WTC11 (cell line): ENCODE measurements around the gene DCLK1. TPM values are rescaled to one million over a fixed set of nuclear protein-coding genes. Genes with fewer than 3 reads are reported as not detected.
A peak's percentile ranks its signal among the peaks of the same experiment; 100 is the strongest.

Experiments
- ATAC-seq: fragments of 200-7000 bp; cut with Tn5 transposase; 2 replicates; pipeline ENCODE4 v1.10.0; 2021; ENCODE audit warnings: mild to moderate bottlenecking, moderate library complexity
- CTCF ChIA-PET: fragments of 300-600 bp; sonication (Branson Sonifier 250); formaldehyde crosslinking; loops from one replicate; lab custom pipeline; 2021; ENCODE audit warnings: antibody characterized with exemption; lab: Charles Lee
- POLR2A ChIA-PET: fragments of 350-600 bp; sonication (Branson Sonifier 250); formaldehyde crosslinking; loops from one replicate; lab custom pipeline; 2021; ENCODE audit warnings: antibody characterized with exemption; lab: Charles Lee
- DNase-seq: peaks from one replicate; pipeline ENCODE4 v3.0.0; 2021; ENCODE audit warnings: low spot score
- H3K27ac Mint-ChIP-seq: 2 replicates; pipeline ENCODE4 v1.8.0; 2021; ENCODE audit warnings: mixed read lengths
- H3K27me3 Mint-ChIP-seq: 2 replicates; pipeline ENCODE4 v1.8.0; 2021; ENCODE audit warnings: low read depth, mild to moderate bottlenecking, moderate library complexity, mixed read lengths
- H3K36me3 Mint-ChIP-seq: 2 replicates; pipeline ENCODE4 v1.8.0; 2021; ENCODE audit warnings: mixed read lengths
- H3K4me1 Mint-ChIP-seq: 2 replicates; pipeline ENCODE4 v1.8.0; 2022; ENCODE audit warnings: mixed read lengths
- H3K4me3 Mint-ChIP-seq: 2 replicates; pipeline ENCODE4 v1.8.0; 2021; ENCODE audit warnings: mild to moderate bottlenecking, moderate library complexity, mixed read lengths
- H3K9me3 Mint-ChIP-seq: 2 replicates; pipeline ENCODE4 v1.8.0; 2021; ENCODE audit warnings: mixed read lengths
- ATF1 ChIP-seq: sonication (generic); formaldehyde crosslinking; IDR thresholded peaks from 2 replicates; pipeline ENCODE4 v1.8.1; 2023; ENCODE audit warnings: mild to moderate bottlenecking, moderate library complexity, missing genetic modification reagents
- ELF4 ChIP-seq: sonication (generic); formaldehyde crosslinking; IDR thresholded peaks from 2 replicates; pipeline ENCODE4 v1.8.1; 2022; ENCODE audit warnings: low read depth, mild to moderate bottlenecking, moderate library complexity, missing genetic modification reagents
- FOXK1 ChIP-seq: sonication (generic); formaldehyde crosslinking; IDR thresholded peaks from 2 replicates; pipeline ENCODE4 v1.8.0; 2022; ENCODE audit warnings: mild to moderate bottlenecking, moderate library complexity, missing genetic modification reagents
- KAT7 ChIP-seq: sonication (generic); formaldehyde crosslinking; IDR thresholded peaks from 2 replicates; pipeline ENCODE4 v1.8.1; 2023; ENCODE audit warnings: missing genetic modification reagents, mild to moderate bottlenecking, borderline replicate concordance
- MYBL2 ChIP-seq: sonication (generic); formaldehyde crosslinking; IDR thresholded peaks from 2 replicates; pipeline ENCODE4 v1.8.1; 2023; ENCODE audit warnings: mild to moderate bottlenecking, moderate library complexity, missing genetic modification reagents
- NFYB ChIP-seq: sonication (generic); formaldehyde crosslinking; conservative IDR thresholded peaks from 2 replicates; pipeline ENCODE4 v1.8.0; 2022; ENCODE audit warnings: low read depth, missing genetic modification reagents
- NR2C2 ChIP-seq: sonication (generic); formaldehyde crosslinking; IDR thresholded peaks from 2 replicates; pipeline ENCODE4 v1.8.0; 2022; ENCODE audit warnings: mild to moderate bottlenecking, missing genetic modification reagents
- NR3C1 ChIP-seq: sonication (generic); formaldehyde crosslinking; conservative IDR thresholded peaks from 2 replicates; pipeline ENCODE4 v1.8.1; 2023; ENCODE audit warnings: low read depth, mild to moderate bottlenecking, missing genetic modification reagents
- OVOL2 ChIP-seq: fragments of 250-450 bp; sonication (Bioruptor Pico); IDR thresholded peaks from 2 replicates; pipeline ENCODE4 v1.9.0; 2021; ENCODE audit warnings: mild to moderate bottlenecking, borderline replicate concordance
- SMAD3 ChIP-seq: sonication (generic); formaldehyde crosslinking; IDR thresholded peaks from 2 replicates; pipeline ENCODE4 v1.8.0; 2022; ENCODE audit warnings: missing genetic modification reagents, mild to moderate bottlenecking, borderline replicate concordance
- SOX15 ChIP-seq: fragments of 250-450 bp; sonication (Bioruptor Pico); IDR thresholded peaks from 2 replicates; pipeline ENCODE4 v1.9.0; 2021; ENCODE audit warnings: mild to moderate bottlenecking
- ZMAT4 ChIP-seq: fragments of 250-450 bp; sonication (Bioruptor Pico); IDR thresholded peaks from 2 replicates; pipeline ENCODE4 v1.9.0; 2021; ENCODE audit warnings: mild to moderate bottlenecking
- ZNF121 ChIP-seq: sonication (generic); formaldehyde crosslinking; IDR thresholded peaks from 2 replicates; pipeline ENCODE4 v1.8.0; 2023; ENCODE audit warnings: missing genetic modification reagents
- ZNF263 ChIP-seq: sonication (generic); formaldehyde crosslinking; IDR thresholded peaks from 2 replicates; pipeline ENCODE4 v1.8.1; 2022; ENCODE audit warnings: low read depth, mild to moderate bottlenecking, moderate library complexity, missing genetic modification reagents
- ZNF396 ChIP-seq: fragments of 250-450 bp; sonication (Bioruptor Pico); IDR thresholded peaks from 2 replicates; pipeline ENCODE4 v1.8.0; 2021; ENCODE audit warnings: mild to moderate bottlenecking, moderate library complexity, borderline replicate concordance
- ZNF423 ChIP-seq: fragments of 250-450 bp; sonication (Bioruptor Pico); IDR thresholded peaks from 2 replicates; pipeline ENCODE4 v2.1.2; 2022; ENCODE audit warnings: mild to moderate bottlenecking, moderate library complexity
- ZNF425 ChIP-seq: fragments of 250-450 bp; sonication (Bioruptor Pico); conservative IDR thresholded peaks from 2 replicates; pipeline ENCODE4 v1.9.0; 2021; ENCODE audit warnings: mild to moderate bottlenecking
- ZNF532 ChIP-seq: fragments of 250-450 bp; sonication (Bioruptor Pico); IDR thresholded peaks from 2 replicates; pipeline ENCODE4 v1.9.0; 2021; ENCODE audit warnings: mild to moderate bottlenecking, borderline replicate concordance
- ZSCAN18 ChIP-seq: fragments of 250-450 bp; sonication (Bioruptor Pico); IDR thresholded peaks from 2 replicates; pipeline ENCODE4 v2.1.2; 2022; ENCODE audit warnings: mild to moderate bottlenecking, moderate library complexity
- total RNA-seq: library from RNA; stranded (reverse); gene quantifications from 3 replicates; pipeline ENCODE4 v1.2.3, GENCODE V29; 2021

DCLK1 gene
- total RNA-seq, 1 experiment from 2014 or later = 18.5 TPM

GRCh38 chr13:36130193-36130551 lies 1.0 kb downstream of the DCLK1 start:
- H3K27ac Mint-ChIP-seq = no peak overlapping the region
- ChIA-PET POLR2A (no interaction called here), CTCF (interaction anchor here (0.9 to 1.5 kb wide), 2 partner anchors 45 to 145 kb away, joined by 4 to 5 read pairs; no protein-coding TSS in a partner anchor)
- peak overlapping the region; percentile 86 for H3K4me3 Mint-ChIP-seq
- peaks cover 22% of the 10 kb centered on the region for H3K4me1 Mint-ChIP-seq
- H3K36me3 Mint-ChIP-seq = no peaks in the 10 kb centered on the region
- DNase-seq (no peak), ATAC-seq (no peak)
- TF ChIP-seq FOXK1 (CRISPR knock-in tag) (no peak), ZNF423 (CRISPR knock-in tag) (no peak), ELF4 (CRISPR knock-in tag) (no peak)
- H3K27me3 Mint-ChIP-seq = peaks cover 51% of the 10 kb centered on the region
- H3K9me3 Mint-ChIP-seq = no peaks in the 10 kb centered on the region

GRCh38 chr13:36129539-36129938 lies 1.6 kb downstream of the DCLK1 start:
- peaks cover 22% of the 10 kb centered on the region for H3K4me1 Mint-ChIP-seq
- CTCF ChIA-PET = interaction anchor here (1.5 kb wide), 1 partner anchor 146 kb away, joined by 4 read pairs; no protein-coding TSS in a partner anchor
- H3K27me3 Mint-ChIP-seq = peaks cover 51% of the 10 kb centered on the region
- no peaks in the 10 kb centered on the region for H3K36me3 Mint-ChIP-seq
- H3K4me3 Mint-ChIP-seq = peak overlapping the region; percentile 86; the same call in 1 of the 2 replicates
- TF ChIP-seq NFYB (CRISPR knock-in tag) = no peak
- no peak for TF ChIP-seq ZNF121 (CRISPR knock-in tag)
- TF ChIP-seq ZMAT4 (CRISPR knock-in tag) = no peak
- no peak for TF ChIP-seq NR3C1 (CRISPR knock-in tag)
- TF ChIP-seq ZSCAN18 (CRISPR knock-in tag) = no peak
- TF ChIP-seq MYBL2 = no peak
- TF ChIP-seq ZNF425 (CRISPR knock-in tag) = no peak
- TF ChIP-seq OVOL2 (CRISPR knock-in tag) = no peak
- TF ChIP-seq ZNF532 = no peak
- TF ChIP-seq SOX15 (CRISPR knock-in tag) = no peak
- TF ChIP-seq NR2C2 (CRISPR knock-in tag) = no peak
- TF ChIP-seq ZNF396 (CRISPR knock-in tag) = no peak
- TF ChIP-seq ELF4 (CRISPR knock-in tag) = no peak
- TF ChIP-seq SMAD3 = no peak
- no peak for TF ChIP-seq KAT7 (CRISPR knock-in tag)
- no peak for TF ChIP-seq ATF1 (CRISPR knock-in tag)
- TF ChIP-seq ZNF263 (CRISPR knock-in tag) = no peak
- TF ChIP-seq, all 79 proteins: peak for 0
- ATAC-seq (no peak), DNase-seq (no peak)
- no peaks in the 10 kb centered on the region for H3K9me3 Mint-ChIP-seq
- POLR2A ChIA-PET = interaction anchor here (0.6 kb wide), 1 partner anchor 72 kb away, joined by 9 read pairs; no protein-coding TSS in a partner anchor
- no peak overlapping the region for H3K27ac Mint-ChIP-seq
